GM18499 (cell line): ENCODE results near the gene NRG2.

ENCODE experiments used
- ATAC-seq: cut with Tn5 transposase; IDR thresholded peaks from one replicate; pipeline ENCODE4 v1.9.1; 2021; ENCODE audit warnings: moderate number of reproducible peaks; ENCODE audit not compliant: insufficient read depth, unreplicated experiment

Gene NRG2

DNA sequence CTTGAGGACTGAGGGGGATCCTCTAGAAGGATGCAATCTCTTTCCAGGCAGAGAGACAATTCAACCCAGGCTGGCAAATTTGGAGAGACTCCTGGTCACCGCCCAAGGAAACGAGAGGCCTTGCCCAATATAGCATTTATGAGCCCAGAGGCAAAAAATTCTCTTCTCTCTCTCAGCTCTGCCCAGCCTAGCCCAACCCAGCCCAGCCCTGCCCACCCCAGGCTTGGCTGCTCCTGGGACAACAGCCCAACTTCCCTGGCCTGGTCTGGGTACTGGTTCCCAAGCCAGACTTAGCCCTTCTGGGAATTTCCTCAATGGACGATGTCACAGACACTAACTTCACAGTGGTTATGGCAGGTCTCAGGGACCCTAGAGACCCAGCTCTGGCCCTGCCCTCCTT, 130.9 kb downstream of the NRG2 start:
- ATAC-seq = no peak

DNA sequence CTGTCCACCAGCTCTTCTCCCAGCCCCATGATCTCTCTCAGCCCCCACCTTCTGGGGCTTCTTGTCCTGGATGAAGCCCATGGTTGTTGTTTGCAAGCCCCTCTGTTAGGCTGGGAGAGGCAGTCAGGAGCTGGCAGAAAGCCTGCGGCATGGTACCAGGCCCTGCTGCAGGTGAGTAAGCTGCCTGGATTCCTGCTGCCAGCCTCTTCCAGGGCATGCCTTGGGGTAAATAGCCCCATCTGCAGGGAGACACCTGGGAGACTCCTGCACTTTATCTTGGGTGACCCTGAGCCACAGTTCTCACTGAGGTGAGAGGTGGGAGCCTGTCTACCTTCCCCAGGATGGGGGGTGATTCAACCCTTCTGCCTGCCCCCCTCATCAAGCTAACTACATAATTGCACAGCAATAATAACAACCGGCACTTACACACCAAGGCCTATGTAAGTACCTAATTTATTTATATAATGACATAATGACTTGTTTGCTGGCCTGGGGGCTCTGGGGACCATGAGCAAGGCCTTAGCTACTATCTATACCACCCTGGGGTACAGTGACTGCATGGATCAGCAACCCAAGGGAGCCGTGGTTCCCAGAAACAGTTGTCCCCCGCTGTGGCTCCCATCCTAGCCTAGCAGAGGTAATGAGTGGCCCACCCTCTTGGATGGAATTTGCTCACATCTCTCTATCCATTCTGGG, 131.5 kb downstream of the NRG2 start:
- no peak for ATAC-seq

DNA sequence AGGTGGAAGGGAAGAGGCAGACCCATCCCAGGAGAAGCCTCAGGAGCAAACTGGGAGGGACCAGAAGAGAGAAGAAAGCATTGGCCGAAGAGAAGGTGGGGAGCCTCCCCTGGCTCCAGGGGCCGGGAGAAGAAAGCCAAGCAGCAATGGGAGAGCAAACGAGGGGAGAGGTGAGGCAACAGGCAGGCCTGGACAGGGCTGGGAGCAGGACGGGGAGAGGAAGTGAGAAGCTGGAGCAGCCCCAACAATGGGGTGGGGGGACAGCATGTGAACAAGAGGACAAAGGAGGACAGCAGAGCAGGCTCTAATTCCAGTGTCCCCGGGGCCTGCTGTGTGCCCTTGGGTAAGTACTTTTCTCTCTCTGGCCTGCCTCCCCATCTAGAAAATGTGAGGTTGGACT, 132.2 kb downstream of the NRG2 start:
- ATAC-seq = no peak

DNA sequence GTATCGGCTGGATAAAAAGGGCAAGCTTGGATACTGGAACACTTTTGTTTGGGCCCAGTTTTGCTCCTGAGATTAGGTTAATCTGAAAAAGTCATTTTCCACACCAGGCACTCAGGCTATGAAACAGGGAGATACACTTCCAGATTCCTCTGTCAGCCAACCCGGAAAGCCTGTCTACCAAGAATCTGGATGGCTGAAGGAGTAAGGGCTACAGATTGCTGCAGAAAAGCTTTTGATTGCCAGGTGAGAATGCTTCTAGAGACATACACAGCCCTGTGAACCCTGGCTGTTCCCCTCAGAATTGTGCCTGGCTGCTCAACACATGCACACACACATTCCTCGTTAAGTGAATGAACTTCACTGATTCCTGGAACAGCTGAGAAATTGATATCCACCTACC, 133.1 kb downstream of the NRG2 start:
- no peak for ATAC-seq

DNA sequence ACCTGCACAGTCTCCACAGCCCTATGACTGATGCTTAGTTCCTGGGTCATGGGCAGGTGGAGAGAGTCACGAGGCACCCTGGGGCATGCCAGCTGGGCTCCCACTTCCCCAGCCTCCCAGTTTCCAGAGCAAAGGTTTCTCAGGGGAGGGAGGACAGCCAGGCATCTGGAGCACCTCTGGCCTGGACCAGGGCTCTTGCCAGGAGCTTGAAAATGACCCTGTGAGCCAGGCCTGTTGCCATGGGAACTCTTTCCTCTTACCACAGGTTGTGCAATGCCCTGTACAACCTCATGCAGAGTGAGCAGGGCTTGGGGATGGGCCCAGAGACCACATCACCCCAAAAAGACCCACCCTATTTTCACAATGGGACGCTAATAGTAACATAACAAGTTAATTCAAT, 134.3 kb downstream of the NRG2 start:
- ATAC-seq = no peak

DNA sequence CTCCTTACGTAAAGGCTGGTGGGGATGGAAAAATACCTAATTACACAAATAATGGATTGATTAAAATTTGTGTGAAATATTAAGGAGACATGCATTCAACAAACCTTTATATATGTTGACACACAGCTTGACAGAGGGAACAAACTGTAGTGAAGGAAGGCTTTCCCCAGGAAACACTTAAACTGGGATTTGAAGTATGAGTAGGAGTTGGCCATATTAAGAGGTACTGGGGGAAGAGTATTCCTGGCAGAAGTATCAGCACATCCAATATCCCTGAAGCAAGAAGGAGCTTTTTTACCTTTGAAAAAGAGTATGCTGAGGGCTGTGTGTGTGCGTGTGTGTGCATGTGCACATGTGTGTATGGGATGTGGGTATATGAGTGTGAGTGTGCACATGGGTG, 136.4 kb downstream of the NRG2 start:
- ATAC-seq = no peak

DNA sequence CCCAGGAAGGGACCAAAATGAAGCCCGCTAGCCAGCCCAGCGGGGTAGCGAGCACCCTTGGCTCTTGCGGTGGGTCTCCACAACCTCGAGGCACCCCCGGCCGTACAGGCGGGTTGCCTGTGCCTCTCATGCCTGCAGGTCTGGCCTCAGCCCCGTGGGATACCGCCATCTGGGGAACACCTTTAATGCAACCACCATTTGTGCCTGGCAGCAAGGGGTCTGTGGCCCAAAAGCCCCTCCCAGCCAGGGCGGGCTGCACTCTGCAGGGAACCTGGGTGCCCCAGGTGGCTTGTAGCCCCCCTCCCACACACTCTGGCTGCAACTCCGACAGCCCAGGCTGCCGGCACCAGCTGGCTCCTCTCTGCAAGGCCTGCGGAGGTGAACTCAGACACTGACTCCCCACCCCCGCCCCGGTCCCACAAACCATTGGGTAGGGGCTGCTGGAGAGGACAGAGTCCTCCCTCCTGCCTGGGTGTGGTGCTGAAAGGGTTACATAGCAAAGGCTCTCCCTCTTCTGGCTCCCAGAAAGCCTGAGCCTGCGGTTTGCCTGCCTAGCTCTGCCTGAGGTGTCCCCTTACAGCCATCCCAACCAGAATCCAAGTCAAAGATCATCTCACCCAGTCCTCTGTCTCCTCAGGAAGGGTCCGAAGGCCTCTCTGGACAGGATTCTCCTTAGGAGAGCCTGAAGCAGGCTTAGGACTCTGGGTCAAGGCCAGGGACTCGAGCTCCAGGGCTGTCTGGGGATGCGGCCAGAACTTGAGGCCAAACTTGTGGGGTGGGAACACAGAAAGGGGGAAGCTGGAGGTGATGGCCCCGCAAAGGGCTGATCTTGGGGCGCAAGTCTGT, 138.1 kb downstream of the NRG2 start:
- ATAC-seq = no peak

DNA sequence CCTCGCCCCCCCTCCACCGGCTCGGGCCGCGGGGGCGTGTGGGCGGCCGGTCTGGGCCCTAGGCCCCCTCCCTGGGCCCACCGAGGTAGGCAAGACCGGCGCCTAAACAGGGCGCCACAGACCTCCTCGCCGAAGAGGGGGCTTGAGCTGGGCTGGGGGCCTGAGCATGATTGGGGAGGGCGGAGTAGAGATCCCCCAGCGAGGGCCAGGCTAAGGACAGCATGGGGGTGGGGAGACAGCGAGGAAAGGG, 138.6 kb downstream of the NRG2 start:
- no peak for ATAC-seq

DNA sequence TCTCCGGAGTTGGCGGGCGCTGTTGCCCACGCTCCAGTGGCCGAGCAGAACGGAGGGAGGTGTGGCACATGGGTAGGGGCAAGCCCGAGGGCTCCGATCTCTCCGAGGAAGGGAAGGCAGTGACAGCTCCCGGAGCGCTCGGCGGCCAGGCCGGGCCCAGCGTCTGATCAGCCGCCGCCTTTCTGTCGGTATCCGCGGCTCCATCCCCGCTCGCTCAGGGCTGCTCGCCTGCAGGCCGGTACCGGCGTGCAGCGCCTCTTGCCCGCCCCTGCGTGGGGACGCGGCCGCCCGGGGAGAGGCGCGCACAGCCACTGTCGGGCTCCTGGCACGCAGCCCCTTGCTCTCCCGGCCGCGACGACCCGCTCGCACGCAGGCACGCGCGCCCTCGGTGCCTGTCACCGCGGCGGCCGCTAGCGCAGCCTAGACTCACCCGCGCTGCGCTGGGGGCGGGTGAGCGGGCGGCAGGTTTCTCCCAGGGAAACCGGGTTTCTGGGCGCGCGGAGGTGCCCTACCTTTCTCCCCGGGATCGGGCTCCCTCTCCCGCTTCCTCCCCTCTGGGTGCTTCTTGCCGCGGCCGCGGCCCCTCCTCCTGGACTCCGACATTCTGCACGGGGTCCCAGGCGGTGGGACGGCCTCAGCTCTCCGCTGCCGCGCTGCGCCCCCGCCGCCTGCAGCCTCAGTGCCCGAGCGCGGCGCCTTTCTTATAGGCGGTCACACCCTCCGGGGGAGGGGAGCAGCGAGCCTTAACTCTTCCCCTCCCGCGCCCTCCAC, 139.1 kb downstream of the NRG2 start:
- no peak for ATAC-seq

DNA sequence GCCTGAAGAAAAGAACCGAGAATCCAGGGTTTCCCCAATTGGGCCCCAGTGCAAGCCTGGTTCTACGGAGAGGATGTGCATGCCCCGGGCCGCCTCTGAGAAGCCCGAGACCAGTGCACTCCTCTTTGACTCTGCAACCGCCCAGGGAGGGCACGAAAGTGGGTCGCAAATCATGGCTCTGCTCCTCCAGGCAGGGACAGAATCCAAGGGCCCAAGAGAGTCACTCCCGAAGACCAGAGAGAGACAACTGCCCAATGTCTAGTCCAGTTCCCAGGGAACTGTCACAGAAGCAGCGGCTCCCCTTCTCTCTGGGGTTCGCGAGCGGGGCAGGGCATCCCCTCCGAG, 139.7 kb downstream of the NRG2 start:
- ATAC-seq = no peak

DNA sequence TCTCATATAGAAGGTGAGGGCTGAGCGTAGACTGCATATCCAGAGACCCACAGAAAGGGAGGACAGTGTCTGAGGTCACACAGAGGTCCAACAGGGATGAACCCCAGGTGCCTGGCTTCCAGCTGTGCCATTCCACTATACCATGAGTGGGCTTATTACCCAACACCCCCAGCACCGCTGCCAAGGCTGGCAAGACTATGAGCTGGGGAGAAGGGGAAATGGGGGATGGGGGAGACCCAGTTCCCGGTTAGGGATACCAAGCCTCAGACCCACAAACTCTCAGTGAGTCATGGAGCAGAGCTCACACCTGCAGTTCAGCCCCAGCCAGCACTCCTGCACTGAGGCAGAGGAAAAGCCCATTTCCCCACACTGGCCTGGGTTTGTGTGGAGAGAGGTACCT, 141.1 kb downstream of the NRG2 start:
- no peak for ATAC-seq

DNA sequence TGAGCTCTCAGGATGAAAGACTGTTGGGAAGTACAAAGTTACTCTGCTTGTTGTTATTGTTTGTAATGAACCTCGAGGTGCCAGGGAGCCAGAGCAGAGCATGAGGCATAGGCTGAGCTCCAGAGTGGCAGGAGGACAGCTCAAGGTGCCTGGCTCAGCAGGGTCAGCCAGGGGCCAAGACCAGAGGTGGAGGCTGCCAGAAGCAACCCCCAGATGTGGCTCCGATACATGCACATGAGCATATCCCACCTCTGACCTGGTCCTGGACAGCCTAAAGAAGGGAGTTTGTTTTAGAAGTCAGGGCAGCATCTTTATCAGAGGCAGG, 141.9 kb downstream of the NRG2 start:
- ATAC-seq = no peak

DNA sequence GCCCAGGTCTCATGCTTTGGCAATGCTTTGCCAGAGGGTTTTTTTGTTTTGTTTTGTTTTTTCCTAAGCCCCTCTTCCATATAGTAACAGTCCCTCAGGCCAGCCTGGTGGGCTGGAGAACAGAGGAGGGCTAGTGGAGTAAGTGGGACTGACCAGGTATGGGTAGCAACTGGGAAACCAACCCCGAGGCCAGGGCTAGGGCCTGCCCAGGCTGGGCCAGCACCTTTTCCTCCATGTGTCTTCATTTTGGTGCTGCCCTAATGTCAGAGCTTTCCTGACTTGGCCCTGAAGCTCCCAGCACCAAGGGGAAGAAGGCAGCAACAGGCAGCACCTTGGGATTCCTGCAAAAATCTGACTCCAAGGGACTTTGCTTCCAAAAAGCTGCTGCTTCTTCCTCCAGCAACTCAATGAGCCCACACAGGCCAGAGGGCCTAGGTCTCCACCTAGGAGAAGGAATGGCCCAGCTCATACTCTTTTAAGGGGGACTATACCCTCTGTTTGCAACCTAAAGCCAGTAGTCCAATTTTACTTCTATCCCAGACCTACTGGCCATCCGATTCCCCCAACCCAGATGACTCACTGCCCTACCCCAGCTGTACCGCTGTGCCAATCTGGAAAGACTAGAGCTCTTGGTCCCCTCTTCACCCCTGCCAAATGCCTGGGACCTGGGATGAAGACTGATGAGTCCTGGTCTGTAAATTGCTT, 142.4 kb downstream of the NRG2 start:
- ATAC-seq = no peak

DNA sequence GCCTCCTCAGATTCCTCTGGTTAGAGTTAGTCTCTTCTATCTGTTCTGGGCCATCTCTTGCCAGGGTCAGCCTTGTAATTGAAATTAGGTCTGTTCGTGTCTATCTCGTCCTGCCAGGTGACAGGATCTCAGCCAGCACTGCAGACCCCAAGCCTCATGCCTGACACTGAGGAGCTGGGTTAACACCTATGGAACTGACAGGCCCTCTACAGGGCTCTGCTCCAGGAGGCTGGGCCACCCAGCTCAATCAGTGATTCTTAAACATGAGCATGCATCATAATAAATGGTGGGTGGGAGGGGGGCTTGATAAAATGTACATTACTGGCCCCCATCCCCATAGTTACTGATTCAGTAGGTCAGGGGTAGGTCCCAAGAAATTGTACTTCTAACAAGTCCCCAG, 144.1 kb downstream of the NRG2 start:
- ATAC-seq = no peak

DNA sequence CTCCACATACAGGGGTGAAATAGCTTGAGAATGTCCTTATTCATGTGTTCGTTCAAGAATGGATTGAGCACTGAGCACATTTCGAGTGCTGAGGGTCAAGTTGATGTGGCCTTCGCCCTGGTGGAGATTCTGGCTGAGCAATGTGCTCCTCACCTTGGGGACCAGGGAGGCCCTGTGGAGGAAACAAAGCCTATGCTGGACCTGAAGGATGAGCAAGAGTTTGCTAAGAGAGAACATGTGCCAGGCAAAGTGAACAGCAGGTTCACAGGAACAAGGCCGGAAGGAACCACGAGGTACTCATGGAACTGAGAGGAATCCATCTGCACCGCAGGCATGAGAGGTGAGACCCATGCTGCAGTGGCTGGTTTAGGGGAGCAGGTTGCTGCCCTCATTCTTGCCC, 145.1 kb downstream of the NRG2 start:
- ATAC-seq = no peak

DNA sequence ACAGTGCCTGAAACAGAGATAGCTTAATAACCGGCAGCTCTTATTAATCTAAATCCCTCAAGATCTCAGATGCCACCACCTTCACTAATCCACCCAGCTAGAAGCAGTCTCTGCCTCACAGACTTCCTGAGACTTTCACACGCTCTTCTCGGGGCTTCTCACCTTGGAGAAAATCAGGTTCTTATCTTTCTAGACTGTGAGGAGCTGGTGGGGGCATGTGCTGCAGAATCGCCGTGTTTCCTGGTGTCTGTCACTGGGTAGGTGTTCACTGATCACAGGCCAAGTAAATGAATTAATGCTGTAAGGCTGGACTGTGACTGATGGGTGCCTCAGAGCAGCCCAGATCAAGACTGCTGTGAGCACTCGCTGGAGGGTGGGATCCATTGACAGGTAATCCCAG, 145.8 kb downstream of the NRG2 start:
- no peak for ATAC-seq

DNA sequence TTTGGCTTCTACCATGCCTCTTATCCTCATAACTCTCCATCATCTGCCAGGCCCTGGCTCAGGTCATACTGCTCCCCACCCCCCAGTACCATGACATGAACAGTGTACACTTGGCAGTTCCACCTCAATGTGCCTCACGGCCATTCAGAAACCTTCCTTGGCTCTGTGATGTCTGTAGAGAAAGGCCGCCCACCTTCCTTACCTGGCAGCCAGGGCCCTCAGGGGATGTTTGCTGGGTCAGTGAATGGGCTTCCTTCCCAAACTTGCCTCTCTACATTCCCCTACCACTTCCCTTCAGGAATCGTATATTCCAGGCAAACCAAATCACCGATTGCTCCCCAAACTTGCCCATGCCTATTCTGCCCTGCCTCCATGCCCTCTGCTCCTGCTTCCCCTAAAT, 146.4 kb downstream of the NRG2 start:
- ATAC-seq = no peak

DNA sequence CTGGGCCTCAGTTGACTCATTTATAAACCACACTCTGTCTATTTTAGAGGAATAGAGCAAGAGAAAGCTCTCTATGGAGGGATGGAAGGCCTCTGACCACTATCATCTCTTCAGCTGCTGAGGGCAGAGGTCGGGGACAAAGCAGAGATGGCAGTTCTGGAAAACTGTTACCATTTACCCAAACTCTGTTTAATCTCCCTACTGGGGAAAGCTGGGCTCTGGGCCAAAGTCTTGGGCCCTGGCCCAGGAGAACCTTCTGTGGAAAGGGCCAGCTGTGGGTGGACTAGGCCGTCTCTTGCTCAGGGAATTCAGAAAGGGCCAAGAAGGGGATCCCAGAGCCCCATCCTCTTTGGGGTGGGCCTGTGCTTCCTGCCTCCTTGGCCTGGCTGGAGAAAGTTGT, 147.5 kb downstream of the NRG2 start:
- no peak for ATAC-seq

DNA sequence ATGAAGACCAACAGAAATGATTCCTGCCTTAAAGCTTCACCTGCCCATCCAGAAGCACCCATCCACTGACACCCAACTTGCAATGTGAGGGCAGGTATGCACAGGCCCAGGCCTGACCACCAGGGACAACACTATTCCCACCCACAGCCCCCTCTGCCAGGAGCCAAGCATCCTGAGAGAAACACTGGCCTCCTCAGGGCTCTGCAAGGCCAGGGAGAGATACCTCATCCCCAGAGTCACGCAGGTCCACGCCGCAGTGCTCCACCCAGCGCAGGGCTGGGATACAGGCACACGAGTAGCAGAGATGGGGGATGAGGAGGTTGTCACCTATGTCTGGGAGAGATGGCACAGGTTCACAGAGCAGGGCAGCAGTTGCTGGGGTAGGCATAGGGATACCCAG, 148.1 kb downstream of the NRG2 start:
- no peak for ATAC-seq

DNA sequence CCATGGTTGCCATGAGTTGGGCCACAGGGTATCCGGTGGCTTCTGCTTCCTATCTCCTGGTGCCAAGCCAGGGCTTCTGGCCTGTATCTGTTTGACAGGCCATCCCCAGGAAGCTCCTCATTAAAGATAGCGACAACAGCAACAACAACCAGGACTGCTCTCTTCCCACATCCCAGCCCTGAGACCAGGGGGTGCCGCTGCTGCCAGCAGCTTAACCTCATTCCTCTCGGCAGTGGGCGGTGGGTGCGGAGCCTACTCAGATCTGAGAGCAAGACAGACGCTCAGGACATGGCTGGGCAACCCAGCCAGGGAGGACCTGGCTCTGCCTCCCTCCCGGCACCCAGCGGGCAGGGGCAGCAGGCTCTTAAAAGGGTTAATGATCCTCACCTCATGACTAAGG, 149.2 kb downstream of the NRG2 start:
- ATAC-seq = no peak

DNA sequence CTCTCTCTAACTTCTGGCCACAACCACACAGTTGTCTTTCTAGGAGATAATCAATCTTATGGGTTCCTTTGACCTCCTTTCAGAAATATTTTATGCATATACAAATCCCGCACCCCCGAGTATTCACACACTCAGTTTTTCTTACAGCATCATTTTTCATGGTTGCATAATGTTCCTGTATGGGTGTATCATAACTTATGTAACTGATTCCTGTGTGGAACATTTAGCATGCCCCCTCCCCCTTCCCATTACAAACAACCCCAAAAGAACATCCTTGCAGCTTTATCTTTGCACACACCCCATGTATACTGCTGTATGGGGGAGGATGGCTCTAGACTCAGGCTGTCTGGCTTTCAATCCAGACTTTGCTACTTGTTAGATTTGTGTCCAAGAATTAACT, 153.7 kb downstream of the NRG2 start:
- ATAC-seq = no peak
